ENCODE results near the gene ARHGAP28. TPM values are rescaled to one million over a fixed set of nuclear protein-coding genes. Genes with fewer than 3 reads are reported as not detected.
"Not testable (repeated sequence)": the region's sequence is repeated elsewhere in the genome, so short reads cannot be mapped to it uniquely, and the experiment has no call there.

ARHGAP28 gene
- total RNA-seq, 1 donor from 2014 or later = 161 TPM

GRCh38 chr18:6928359-6928758 is 198.8 kb downstream of the ARHGAP28 start:
- no peak for TF ChIP-seq CTCF (IDR thresholded peaks at IDR 0.05; ENCODE audit: unreplicated experiment)
- Mint-ChIP-seq H3K27me3 (ENCODE audit: low read depth) (no peaks in the 10 kb centered on the region), H3K36me3 (peaks cover 2% of the 10 kb centered on the region), H3K9me3 (peaks cover 2% of the 10 kb centered on the region), H3K4me3 (no peak overlapping the region), H3K27ac (no peak overlapping the region), H3K4me1 (peaks cover 27% of the 10 kb centered on the region)
- no peak for DNase-seq (ENCODE audit: low spot score in 2 of 2, unreplicated experiment in 2 of 2)

- H3K4me1 Mint-ChIP-seq = peaks cover 23% of the 10 kb centered on the region
- no peaks in the 10 kb centered on the region for H3K27me3 Mint-ChIP-seq (ENCODE audit: low read depth)
- no peak overlapping the region for H3K27ac Mint-ChIP-seq
- no peak for TF ChIP-seq CTCF (IDR thresholded peaks at IDR 0.05; ENCODE audit: unreplicated experiment)
- no peaks in the 10 kb centered on the region for H3K36me3 Mint-ChIP-seq
- H3K4me3 Mint-ChIP-seq = no peak overlapping the region
- no peak for DNase-seq (ENCODE audit: low spot score in 2 of 2, unreplicated experiment in 2 of 2)
- peaks cover 2% of the 10 kb centered on the region for H3K9me3 Mint-ChIP-seq
Observed at GRCh38 chr18:6929370-6930102, 200.0 kb downstream of the ARHGAP28 start.

GRCh38 chr18:6934859-6935258 is 205.3 kb downstream of the ARHGAP28 start:
- Mint-ChIP-seq H3K4me3 (no peak overlapping the region), H3K9me3 (peaks cover 11% of the 10 kb centered on the region), H3K4me1 (peaks cover 2% of the 10 kb centered on the region), H3K27ac (no peak overlapping the region), H3K27me3 (ENCODE audit: low read depth) (no peaks in the 10 kb centered on the region), H3K36me3 (no peaks in the 10 kb centered on the region)
- no peak for TF ChIP-seq CTCF (IDR thresholded peaks at IDR 0.05; ENCODE audit: unreplicated experiment)
- no peak for DNase-seq (ENCODE audit: low spot score in 2 of 2, unreplicated experiment in 2 of 2)

GRCh38 chr18:6938003-6938402 is 208.5 kb downstream of the ARHGAP28 start:
- Mint-ChIP-seq H3K9me3 (peaks cover 11% of the 10 kb centered on the region), H3K27me3 (ENCODE audit: low read depth) (no peaks in the 10 kb centered on the region), H3K27ac (peak overlapping the region; percentile 81), H3K4me1 (peaks cover 2% of the 10 kb centered on the region), H3K4me3 (no peak overlapping the region), H3K36me3 (peaks cover 13% of the 10 kb centered on the region)
- DNase-seq (ENCODE audit: low spot score in 2 of 2, unreplicated experiment in 2 of 2) = no peak
- TF ChIP-seq CTCF (IDR thresholded peaks at IDR 0.05; ENCODE audit: unreplicated experiment) = no peak

- H3K27me3 Mint-ChIP-seq (ENCODE audit: low read depth) = not testable (repeated sequence)
Observed at GRCh38 chr18:6938403-6938802, 208.9 kb downstream of the ARHGAP28 start.

GRCh38 chr18:6939972-6940371 is 210.5 kb downstream of the ARHGAP28 start:
- peaks cover 22% of the 10 kb centered on the region for H3K36me3 Mint-ChIP-seq
- no peak for DNase-seq (ENCODE audit: low spot score in 2 of 2, unreplicated experiment in 2 of 2)
- H3K27ac Mint-ChIP-seq = no peak overlapping the region
- no peak for TF ChIP-seq CTCF (IDR thresholded peaks at IDR 0.05; ENCODE audit: unreplicated experiment)
- H3K4me3 Mint-ChIP-seq = no peak overlapping the region
- H3K27me3 Mint-ChIP-seq (ENCODE audit: low read depth) = no peaks in the 10 kb centered on the region
- peaks cover 2% of the 10 kb centered on the region for H3K4me1 Mint-ChIP-seq
- peaks cover 5% of the 10 kb centered on the region for H3K9me3 Mint-ChIP-seq

More at GRCh38 chr18:6938403-6938802, 208.9 kb downstream of the ARHGAP28 start:
- not testable (repeated sequence) for H3K4me3 Mint-ChIP-seq; H3K4me1 Mint-ChIP-seq; DNase-seq (ENCODE audit: low spot score in 2 of 2, unreplicated experiment in 2 of 2); H3K27ac Mint-ChIP-seq
- Mint-ChIP-seq H3K9me3 (peaks cover 11% of the 10 kb centered on the region), H3K36me3 (peaks cover 16% of the 10 kb centered on the region)

Measured in mesothelial cell of epicardium (in vitro differentiated cells).